IPS DF 19.7 (cell line): ENCODE measurements around the gene RHBDL1.
"Not testable (repeated sequence)": the region's sequence is repeated elsewhere in the genome, so short reads cannot be mapped to it uniquely, and the experiment has no call there.

Experiments
- DNase-seq: peaks from one replicate; pipeline ENCODE4 v3.0.0-alpha.2; 2013; ENCODE audit warnings: low read depth, low spot score

RHBDL1 gene

GRCh38 chr16:705431-706188, 30.1 kb downstream of the RHBDL1 start, which contains the start of gene FBXL16:
Gene FBXL16, minus strand, starts transcription at chr16:705801. Its CDS starts 8,396 bp downstream, at chr16:697405.
- no peak for DNase-seq

DNA sequence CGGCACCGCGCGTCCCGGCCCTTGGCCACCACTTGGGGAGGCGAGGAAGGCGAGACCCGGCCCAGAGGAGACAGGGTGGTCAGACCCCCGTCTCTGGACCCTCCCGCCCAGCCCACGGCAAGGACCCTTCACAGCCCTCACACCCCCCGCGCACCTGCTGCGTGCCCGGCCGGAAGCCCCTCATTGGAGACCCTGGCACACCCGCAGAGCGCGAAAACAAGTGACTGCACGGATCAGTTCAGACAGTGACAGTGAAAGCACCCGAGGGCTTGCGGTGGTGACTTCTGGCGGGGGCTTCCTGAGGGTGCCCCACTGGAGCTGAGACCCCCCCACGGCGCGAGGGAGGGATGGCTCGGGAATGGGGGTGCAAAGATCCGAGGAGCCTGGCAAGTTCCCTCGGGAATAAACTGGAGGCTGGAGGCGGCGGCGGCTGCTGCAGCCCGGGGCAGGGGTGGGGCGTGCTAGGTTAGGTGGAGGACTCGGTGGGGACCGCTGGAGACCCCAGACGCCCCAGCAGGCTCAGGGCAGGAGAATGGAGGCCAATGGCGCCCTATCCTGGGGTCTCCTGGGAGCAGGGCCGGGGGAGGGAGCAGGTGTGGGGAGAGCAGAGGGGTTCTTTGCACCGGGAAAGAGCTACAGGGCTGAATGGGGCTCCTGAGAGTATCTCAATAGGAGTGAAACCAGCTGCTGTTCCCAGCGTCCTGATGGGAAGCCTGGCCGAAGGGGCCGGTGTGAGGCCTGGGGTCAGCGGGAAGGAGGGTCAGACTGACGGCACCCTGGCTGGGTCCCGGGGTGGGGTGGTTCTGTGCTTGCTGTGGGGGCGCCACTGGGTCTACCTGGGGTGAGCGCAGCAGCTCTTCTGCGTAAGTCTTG, 31.0 kb downstream of the RHBDL1 start:
- DNase-seq: no peak

DNA sequence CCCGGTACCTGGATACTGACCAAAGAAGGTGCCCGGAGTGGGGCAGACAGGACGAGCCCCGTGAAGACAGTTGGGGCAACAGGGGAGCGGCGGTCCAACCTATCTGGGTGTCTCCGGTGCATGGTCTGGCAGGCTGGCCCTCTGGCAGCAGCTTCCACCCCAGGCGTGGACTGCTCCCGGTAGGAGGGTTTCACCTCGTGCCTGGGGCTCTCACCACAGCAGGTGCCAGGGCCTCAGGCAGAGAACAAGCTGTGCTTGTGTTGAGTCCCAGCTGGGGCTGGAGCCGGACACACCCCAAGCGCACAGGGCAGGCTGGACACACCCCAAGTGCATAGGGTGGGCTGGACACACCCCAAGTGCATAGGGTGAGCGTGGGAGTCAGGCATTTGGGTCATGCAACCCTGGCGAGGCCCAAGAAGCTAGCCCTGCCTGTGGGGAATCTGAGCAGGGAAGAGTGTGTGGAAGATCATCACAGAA, 31.6 kb downstream of the RHBDL1 start:
- no peak for DNase-seq

- DNase-seq: no peak
These were observed 32.5 kb downstream of the RHBDL1 start for GRCh38 chr16:708019-708418.

DNA sequence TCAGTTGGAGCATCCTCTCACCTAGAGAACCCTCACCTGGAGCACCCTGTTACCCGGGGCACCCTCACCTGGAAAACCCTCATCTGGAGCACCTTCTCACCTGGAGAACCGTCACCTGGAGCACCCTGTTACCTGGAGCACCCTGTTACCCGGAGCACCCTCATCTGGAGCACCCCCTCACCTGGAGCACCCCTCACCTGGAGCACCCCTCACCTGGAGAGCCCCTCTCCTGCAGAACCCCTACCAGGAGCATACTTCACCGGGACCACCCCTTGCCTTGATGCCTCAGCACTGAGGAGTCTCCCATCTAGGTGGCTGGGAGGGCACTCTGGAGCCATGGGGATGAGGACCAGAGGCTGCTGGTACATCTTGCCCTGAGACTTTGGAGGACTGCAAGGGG, 33.5 kb downstream of the RHBDL1 start:
- DNase-seq: no peak

- DNase-seq: no peak
These were observed 34.4 kb downstream of the RHBDL1 start for GRCh38 chr16:709566-710499.

DNA sequence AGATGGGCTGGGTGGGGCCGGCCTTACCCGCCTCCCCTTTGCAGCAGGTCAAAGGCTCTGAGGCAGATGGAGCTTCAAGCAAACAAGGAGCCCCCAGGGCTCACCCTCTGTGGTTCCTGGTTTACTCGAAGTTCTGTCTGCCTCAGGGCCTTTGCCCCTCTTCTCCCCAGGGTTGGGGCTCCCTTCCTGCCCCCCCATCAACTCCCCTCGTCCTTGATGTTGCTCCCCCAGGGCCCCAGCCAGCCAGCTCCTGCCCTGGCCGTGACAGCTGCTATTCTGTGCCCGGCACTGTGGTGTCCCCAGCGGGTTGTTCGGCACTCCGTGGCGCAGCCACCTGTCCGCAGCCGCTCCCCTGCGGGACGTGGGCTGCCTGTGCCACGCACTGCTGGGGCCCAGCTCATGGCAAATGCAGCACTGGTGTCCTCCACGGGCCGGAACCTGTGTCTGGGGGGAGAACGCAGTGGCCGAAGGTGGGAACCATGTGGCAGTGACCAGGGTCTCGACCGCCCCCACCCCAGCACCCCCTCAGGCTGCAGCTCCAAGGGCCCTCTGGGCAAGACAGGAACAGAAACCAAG, 35.1 kb downstream of the RHBDL1 start:
- no peak for DNase-seq

DNA sequence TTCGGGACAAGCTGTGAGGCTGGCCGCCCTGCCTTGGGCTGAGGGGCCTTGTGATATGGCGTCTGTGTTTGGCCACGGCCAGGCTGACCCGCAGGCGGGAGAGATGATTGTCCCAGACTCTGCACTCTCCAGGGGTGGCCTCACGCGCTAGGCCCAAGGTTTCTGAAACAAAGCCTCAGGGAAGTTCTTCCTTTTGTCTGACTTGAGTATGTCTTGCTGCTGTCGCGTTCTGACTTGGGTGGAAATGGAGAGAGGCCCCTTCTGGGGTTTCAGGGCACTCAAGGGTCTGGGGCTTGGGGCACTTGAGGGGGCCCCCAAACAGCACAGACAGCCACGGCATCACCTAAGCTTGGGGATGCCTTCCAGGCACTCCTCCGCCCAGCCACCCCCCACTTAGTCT, 35.6 kb downstream of the RHBDL1 start:
- DNase-seq: no peak

DNA sequence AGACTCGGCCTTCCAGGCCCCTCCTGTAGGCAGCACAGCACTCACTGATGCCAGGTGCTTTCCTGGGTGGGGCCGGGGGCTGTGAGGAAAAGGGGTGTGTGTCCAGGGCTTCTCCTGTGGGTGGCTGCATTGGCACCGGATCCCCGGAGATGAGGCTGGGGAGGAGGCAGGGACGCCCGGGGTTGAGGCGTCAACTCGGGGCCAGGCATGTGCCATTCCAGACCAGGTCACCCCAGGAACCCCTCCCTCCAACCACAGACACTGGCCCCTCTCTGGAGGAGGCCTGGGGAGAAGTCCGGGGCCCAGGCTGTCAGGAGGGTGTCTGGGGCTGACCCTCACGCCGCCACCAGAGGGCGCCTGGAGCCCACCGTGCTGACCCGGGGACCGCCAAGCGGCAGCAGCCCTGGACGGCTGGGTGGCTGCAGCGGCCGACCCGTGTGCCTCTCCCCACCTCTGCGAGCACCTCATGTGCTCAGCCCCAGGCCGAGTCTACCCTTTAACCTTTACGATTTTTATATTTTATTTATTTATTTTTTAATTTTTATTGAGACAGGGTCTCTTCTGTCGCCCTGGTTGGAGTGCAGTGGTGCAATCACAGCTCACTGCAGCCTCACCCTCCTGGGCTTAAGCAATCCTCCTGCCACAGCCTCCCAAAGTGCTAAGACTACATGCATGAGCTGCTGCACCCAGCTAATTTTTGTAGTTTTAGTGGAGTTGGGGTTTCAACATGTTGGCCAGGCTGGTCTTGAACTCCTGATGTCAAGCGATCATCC, 36.3 kb downstream of the RHBDL1 start:
- no peak for DNase-seq

GRCh38 chr16:712740-713250, 37.3 kb downstream of the RHBDL1 start:
- not testable (repeated sequence) for DNase-seq

- DNase-seq: no peak
These were observed 38.6 kb downstream of the RHBDL1 start for GRCh38 chr16:714079-714478.

- no peak for DNase-seq
These were observed 39.3 kb downstream of the RHBDL1 start, which contains the start of gene METRN for GRCh38 chr16:714558-715476. Gene METRN, plus strand, starts transcription at chr16:715118. Its CDS starts 172 bp downstream, at chr16:715290.

- no peak for DNase-seq
These were observed 40.2 kb downstream of the RHBDL1 start for GRCh38 chr16:715477-716199.

- DNase-seq: no peak
These were observed 40.7 kb downstream of the RHBDL1 start for GRCh38 chr16:716200-716568.

DNA sequence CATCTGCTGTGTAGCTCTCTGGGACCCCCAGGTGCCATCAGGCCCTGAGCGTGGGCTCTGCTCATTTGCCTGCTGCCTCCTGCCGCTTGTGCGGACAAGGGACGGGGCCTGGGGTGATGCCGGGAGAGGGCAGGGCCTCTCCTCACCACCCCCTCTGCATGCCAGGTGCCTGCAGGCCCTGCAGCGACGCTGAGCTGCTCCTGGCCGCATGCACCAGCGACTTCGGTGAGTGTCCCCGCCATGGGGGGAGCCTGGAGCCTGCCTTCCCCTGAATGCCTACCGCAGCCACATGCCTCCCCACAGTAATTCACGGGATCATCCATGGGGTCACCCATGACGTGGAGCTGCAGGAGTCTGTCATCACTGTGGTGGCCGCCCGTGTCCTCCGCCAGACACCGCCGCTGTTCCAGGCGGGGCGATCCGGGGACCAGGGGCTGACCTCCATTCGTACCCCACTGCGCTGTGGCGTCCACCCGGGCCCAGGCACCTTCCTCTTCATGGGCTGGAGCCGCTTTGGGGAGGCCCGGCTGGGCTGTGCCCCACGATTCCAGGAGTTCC, 41.4 kb downstream of the RHBDL1 start:
- no peak for DNase-seq

DNA sequence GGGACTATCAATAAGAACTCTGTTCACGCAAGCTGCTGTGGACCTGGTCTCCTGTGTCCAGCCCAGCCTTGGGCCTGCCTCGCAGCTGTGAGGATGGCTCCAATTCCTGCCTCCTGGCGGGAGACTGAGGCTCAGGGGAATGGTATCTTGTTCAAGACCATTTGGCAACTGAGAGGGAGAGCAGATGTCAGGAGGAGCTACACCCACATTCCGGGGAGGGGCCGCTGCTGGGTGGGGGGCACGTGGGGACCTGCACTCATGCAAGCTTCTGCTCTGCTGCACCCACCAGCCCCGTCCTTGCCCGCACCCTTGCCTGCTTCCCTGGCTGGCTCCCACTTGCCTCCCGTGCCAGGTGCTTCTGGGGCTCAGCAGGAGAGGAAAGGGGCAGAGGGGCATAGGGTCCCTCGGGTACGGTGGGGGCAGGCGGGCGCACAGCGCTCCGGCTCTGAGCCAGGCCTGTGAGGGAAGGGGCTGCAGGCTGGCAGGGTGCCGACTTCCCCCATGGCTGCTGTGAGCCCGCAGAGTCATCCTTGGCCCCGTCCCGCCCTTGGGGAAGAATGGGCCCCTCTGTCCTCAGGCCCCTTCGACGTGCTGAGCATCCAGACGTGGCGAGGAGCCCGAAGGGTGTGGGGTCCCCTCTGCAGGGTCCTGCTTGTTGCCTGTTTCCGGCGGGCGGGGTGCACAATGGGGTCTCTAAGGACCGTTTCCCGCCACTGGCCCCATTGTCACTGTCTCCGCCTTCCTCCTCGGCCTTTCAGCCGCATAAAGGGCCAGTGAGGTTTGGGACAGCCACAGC, 42.2 kb downstream of the RHBDL1 start:
- no peak for DNase-seq

- no peak for DNase-seq
These were observed 42.9 kb downstream of the RHBDL1 start for GRCh38 chr16:718389-718788.
